SK-N-MC (cell line): Measurements from ENCODE around the gene SNRNP27.

ENCODE experiments used
- DNase-seq: peaks from one replicate; pipeline ENCODE4 v3.0.0-alpha.2; 2011; ENCODE audit warnings: low read depth, low spot score
- H3K27ac ChIP-seq: fragments of 200-600 bp; sonication (generic); 2 replicates; pipeline ENCODE4 v1.5.1; 2016; ENCODE audit warnings: mixed run types
- H3K36me3 ChIP-seq: fragments of 200-600 bp; sonication (generic); 2 replicates; pipeline ENCODE4 v1.6.1; 2017; ENCODE audit warnings: antibody characterized with exemption, low read length, mixed read lengths; ENCODE audit not compliant: insufficient read depth
- H3K4me3 ChIP-seq: fragments of 200-600 bp; sonication (generic); 2 replicates; pipeline ENCODE4 v1.5.1; 2016
- H3K9ac ChIP-seq: fragments of 200-600 bp; sonication (generic); 2 replicates; pipeline ENCODE4 v1.8.0; 2017; ENCODE audit warnings: mixed run types, mixed read lengths; ENCODE audit not compliant: insufficient read length
- H3K9me3 ChIP-seq: fragments of 200-600 bp; sonication (generic); 2 replicates; pipeline ENCODE4 v1.6.1; 2017; ENCODE audit warnings: low read depth, mild to moderate bottlenecking, antibody characterized with exemption, low read length, moderate library complexity, mixed read lengths
- EZH2 ChIP-seq: fragments of 200-600 bp; sonication (generic); IDR thresholded peaks from one replicate; pipeline ENCODE4 v1.6.1; 2017; ENCODE audit warnings: antibody characterized with exemption
- FOXP2 ChIP-seq: optimal IDR thresholded peaks from 2 replicates; pipeline ENCODE3; 2011; ENCODE audit warnings: mild to moderate bottlenecking, moderate library complexity; ENCODE audit not compliant: insufficient read depth; ENCODE audit errors: extremely low read length, control extremely low read depth
- POLR2AphosphoS5 ChIP-seq: IDR thresholded peaks from 2 replicates; pipeline ENCODE4 v1.6.1; 2012; ENCODE audit warnings: mild to moderate bottlenecking, low read depth, low read length, borderline replicate concordance

Gene SNRNP27

GRCh38 chr2:69914164-69914949 is 20.6 kb downstream of the SNRNP27 start:
- H3K9me3 ChIP-seq = no peaks in the 10 kb centered on the region
- peak overlapping the region; percentile 66; the same call in 1 of the 2 replicates for H3K27ac ChIP-seq
- no peak; the same call in none of the 2 replicates for TF ChIP-seq POLR2AphosphoS5
- TF ChIP-seq FOXP2 = no peak
- no peak for TF ChIP-seq EZH2
- DNase-seq = peak; percentile 98
- H3K4me3 ChIP-seq = peak overlapping the region; percentile 96
- H3K36me3 ChIP-seq = peaks cover 5% of the 10 kb centered on the region; the same call in 1 of the 2 replicates
- peak overlapping the region; percentile 93 for H3K9ac ChIP-seq

DNA sequence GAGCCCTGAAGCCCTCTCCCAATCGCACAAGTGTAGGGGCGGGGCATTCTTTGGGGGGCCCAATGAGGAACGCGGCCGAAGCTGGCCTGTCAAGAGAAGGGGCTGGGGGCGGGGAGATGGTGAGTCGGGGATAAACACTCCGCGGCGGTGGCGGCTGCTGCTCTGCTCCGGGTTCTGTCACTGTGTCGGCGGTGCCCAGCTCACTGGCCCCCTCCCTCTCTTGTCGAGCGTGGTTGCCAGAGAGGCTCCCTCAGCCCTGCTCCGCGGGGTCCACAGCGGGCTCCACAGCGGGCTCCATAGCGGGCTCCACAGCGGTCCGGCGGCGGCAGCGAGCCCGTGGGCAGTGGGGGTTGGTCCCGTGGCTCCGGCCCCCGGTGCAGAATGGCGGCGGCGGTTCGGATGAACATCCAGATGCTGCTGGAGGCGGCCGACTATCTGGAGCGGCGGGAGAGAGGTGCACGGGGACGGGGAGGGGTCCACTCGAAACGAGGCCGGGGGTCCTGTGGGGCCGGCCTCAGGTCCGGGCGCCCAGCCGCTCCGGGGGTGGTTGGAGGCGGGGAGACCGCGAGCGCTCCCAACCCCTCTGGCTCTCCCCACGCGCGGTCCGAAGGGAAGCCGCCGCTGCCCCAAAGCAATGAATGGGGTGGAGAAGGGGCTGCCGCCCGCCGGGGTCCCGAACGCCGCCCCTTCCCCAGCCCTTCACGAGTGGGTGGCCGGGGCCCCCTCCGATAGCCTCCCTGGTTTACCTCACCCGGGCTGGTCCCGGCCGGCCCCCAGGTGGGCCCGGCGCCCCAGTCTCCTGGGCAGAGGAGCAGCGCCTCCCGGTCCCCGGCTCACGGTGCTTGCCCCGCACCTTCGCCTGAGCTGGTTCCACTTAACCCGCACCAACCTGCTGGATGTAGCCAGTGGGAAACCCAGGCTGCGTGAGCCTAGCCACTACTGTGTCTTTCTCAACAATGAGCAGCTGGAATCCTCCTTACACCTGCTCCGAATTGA is 21.5 kb downstream of the SNRNP27 start, which contains the start of gene MXD1:
MXD1 (plus strand) TSS at position 160 of the 996 bp plus-strand sequence; CDS start at position 382, 222 bp downstream.
- peak within 1 kb of the TSS; percentile 93 for H3K9ac ChIP-seq
- H3K27ac ChIP-seq = peak within 1 kb of the TSS; percentile 66; the same call in 1 of the 2 replicates
- H3K9me3 ChIP-seq = no peaks in the 10 kb centered on the region
- TF ChIP-seq EZH2 = no peak
- no peak for TF ChIP-seq FOXP2
- no peak for TF ChIP-seq POLR2AphosphoS5
- H3K36me3 ChIP-seq = peaks cover 5% of the 10 kb centered on the region; the same call in 1 of the 2 replicates
- DNase-seq = no peak
- peak within 1 kb of the TSS; percentile 96 for H3K4me3 ChIP-seq

DNA sequence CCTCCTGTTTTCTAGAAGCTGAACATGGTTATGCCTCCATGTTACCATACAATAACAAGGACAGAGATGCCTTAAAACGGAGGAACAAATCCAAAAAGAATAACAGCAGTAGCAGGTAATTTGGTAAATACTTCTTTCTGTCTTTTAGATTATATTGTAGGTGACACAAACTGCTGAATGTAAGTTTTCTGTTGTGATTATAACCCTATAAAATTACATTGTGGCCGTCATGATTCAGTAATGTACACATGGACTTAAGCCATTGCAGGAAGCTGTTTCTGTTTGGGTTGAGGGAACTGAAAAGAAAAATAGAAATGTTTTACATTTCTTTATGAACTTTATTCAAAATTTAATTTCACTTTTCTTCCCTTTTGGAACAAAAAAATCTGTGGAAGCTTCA is 22.4 kb downstream of the SNRNP27 start:
- Histone ChIP-seq H3K27ac (no peak overlapping the region), H3K4me3 (peak overlapping the region; percentile 80), H3K9ac (no peak overlapping the region), H3K9me3 (no peaks in the 10 kb centered on the region), H3K36me3 (peaks cover 5% of the 10 kb centered on the region; the same call in 1 of the 2 replicates)
- TF ChIP-seq POLR2AphosphoS5 (no peak), FOXP2 (no peak), EZH2 (no peak)
- DNase-seq = no peak

GRCh38 chr2:69917852-69918251 is 24.1 kb downstream of the SNRNP27 start:
- no peak overlapping the region for H3K4me3 ChIP-seq
- H3K27ac ChIP-seq = no peak overlapping the region
- DNase-seq = no peak
- no peak overlapping the region for H3K9ac ChIP-seq
- H3K9me3 ChIP-seq = no peaks in the 10 kb centered on the region
- TF ChIP-seq FOXP2 = no peak
- no peak for TF ChIP-seq POLR2AphosphoS5
- no peak for TF ChIP-seq EZH2
- H3K36me3 ChIP-seq = peaks cover 4% of the 10 kb centered on the region; the same call in 1 of the 2 replicates

- TF ChIP-seq POLR2AphosphoS5 (no peak), FOXP2 (no peak), EZH2 (no peak)
- Histone ChIP-seq H3K27ac (no peak overlapping the region), H3K36me3 (no peaks in the 10 kb centered on the region), H3K9me3 (no peaks in the 10 kb centered on the region), H3K9ac (no peak overlapping the region), H3K4me3 (no peak overlapping the region)
- DNase-seq = no peak
Measured at GRCh38 chr2:69918401-69918800, 24.6 kb downstream of the SNRNP27 start.

GRCh38 chr2:69923116-69923515 is 29.4 kb downstream of the SNRNP27 start:
- Histone ChIP-seq H3K27ac (no peak overlapping the region), H3K9ac (no peak overlapping the region), H3K4me3 (no peak overlapping the region), H3K36me3 (no peaks in the 10 kb centered on the region), H3K9me3 (no peaks in the 10 kb centered on the region)
- TF ChIP-seq EZH2 (no peak), FOXP2 (no peak), POLR2AphosphoS5 (no peak)
- DNase-seq = no peak

DNA sequence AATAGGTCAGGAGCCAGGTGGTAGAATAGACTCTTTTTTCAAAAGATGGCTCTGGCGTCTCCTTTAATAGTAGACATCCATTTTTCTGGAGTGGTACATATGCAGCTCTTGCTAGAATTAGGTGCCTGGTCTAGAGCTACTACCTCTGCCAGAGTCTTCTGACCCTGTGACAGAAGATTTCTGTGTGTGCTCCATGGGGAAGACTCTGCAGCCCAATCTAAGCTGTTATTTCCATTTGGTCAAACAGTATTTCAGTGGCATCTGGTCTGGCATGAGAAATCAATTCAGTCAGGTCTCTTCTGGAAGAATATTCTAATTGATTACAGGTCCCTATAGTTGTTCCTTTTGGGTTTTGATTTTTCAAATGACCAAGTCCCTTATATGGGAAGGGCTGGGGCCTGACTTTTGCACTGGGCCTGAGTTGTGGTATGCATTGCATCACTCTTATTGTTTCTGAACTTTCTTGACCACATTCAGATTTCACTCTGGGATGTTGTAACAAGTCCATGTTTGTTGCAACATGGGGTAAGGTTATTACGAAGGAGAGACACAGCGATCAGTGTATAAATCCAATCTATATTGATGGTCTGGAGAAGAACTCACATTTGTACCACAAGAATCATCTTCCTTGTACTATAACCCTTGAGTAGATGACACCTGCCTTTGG is 33.2 kb downstream of the SNRNP27 start:
- H3K36me3 ChIP-seq = no peaks in the 10 kb centered on the region
- no peak overlapping the region for H3K27ac ChIP-seq
- DNase-seq = no peak
- no peak for TF ChIP-seq FOXP2
- TF ChIP-seq POLR2AphosphoS5 = no peak
- TF ChIP-seq EZH2 = no peak
- H3K4me3 ChIP-seq = no peak overlapping the region
- H3K9me3 ChIP-seq = no peaks in the 10 kb centered on the region
- no peak overlapping the region for H3K9ac ChIP-seq
